Urothelium cell line (cell line): ENCODE results near the gene SLC5A1.

Experiments used
- DNase-seq: peaks from one replicate; pipeline ENCODE4 v3.0.0; 2011; ENCODE audit warnings: low spot score, mixed read lengths
- FAIRE-seq: peaks from 2 replicates; lab custom pipeline; 2011; peaks lifted over from hg19 to GRCh38; lab: Jason Lieb, UNC

SLC5A1 gene

GRCh38 chr22:32042924-32043323, at the start of gene SLC5A1:
TSS of gene SLC5A1 (plus strand) at chr22:32043261. CDS start at chr22:32043282, 21 bp downstream.
- no peak for DNase-seq
- FAIRE-seq = no peak

- DNase-seq (no peak), FAIRE-seq (no peak)
Measured at GRCh38 chr22:31995046-31995445, 48.0 kb upstream of the SLC5A1 start.

- no peak for DNase-seq
- FAIRE-seq = no peak
Measured at GRCh38 chr22:31995807-31996206, 47.3 kb upstream of the SLC5A1 start.

- DNase-seq (no peak), FAIRE-seq (no peak)
Measured at GRCh38 chr22:31998784-31999385, 44.2 kb upstream of the SLC5A1 start.

GRCh38 chr22:32000181-32000580, 42.9 kb upstream of the SLC5A1 start:
- FAIRE-seq (no peak), DNase-seq (no peak)

- FAIRE-seq (no peak), DNase-seq (no peak)
Measured at GRCh38 chr22:32005453-32005852, 37.6 kb upstream of the SLC5A1 start.

- FAIRE-seq (no peak), DNase-seq (no peak)
Measured at GRCh38 chr22:32013200-32013599, 29.9 kb upstream of the SLC5A1 start.

- no peak for DNase-seq
- no peak for FAIRE-seq
Measured at GRCh38 chr22:32016081-32016480, 27.0 kb upstream of the SLC5A1 start.

- FAIRE-seq (no peak), DNase-seq (no peak)
Measured at GRCh38 chr22:32018056-32018455, 25.0 kb upstream of the SLC5A1 start.

- FAIRE-seq (peak; percentile 93), DNase-seq (peak; percentile 77)
Measured at GRCh38 chr22:32020117-32020516, 22.9 kb upstream of the SLC5A1 start.

GRCh38 chr22:32021716-32022115, 21.3 kb upstream of the SLC5A1 start:
- no peak for DNase-seq
- peak; percentile 69 for FAIRE-seq

GRCh38 chr22:32023251-32023827, 19.7 kb upstream of the SLC5A1 start:
- FAIRE-seq (no peak), DNase-seq (no peak)

GRCh38 chr22:32024796-32025195, 18.3 kb upstream of the SLC5A1 start:
- DNase-seq (peak; percentile 41), FAIRE-seq (peak; percentile 42)

GRCh38 chr22:32030518-32031247, 12.4 kb upstream of the SLC5A1 start:
- FAIRE-seq (no peak), DNase-seq (no peak)

GRCh38 chr22:32031466-32031865, 11.6 kb upstream of the SLC5A1 start:
- FAIRE-seq = no peak
- DNase-seq = no peak

GRCh38 chr22:32034275-32034674, 8.8 kb upstream of the SLC5A1 start:
- no peak for FAIRE-seq
- no peak for DNase-seq

- no peak for FAIRE-seq
Measured at GRCh38 chr22:32037236-32037635, 5.8 kb upstream of the SLC5A1 start.

GRCh38 chr22:32040324-32040904, 2.6 kb upstream of the SLC5A1 start:
- FAIRE-seq (no peak), DNase-seq (no peak)

More at GRCh38 chr22:32037236-32037635, 5.8 kb upstream of the SLC5A1 start:
- DNase-seq = no peak

GRCh38 chr22:32043391-32043790, 330 bp downstream of the SLC5A1 start:
- FAIRE-seq (no peak), DNase-seq (no peak)

GRCh38 chr22:32044477-32044876, 1.4 kb downstream of the SLC5A1 start:
- FAIRE-seq = no peak
- DNase-seq = no peak

- FAIRE-seq (no peak), DNase-seq (no peak)
Measured at GRCh38 chr22:32044913-32045312, 1.9 kb downstream of the SLC5A1 start.

GRCh38 chr22:32048069-32048468, 5.0 kb downstream of the SLC5A1 start:
- DNase-seq = no peak
- FAIRE-seq = no peak
